NT2/D1 (cell line): Measurements from ENCODE around the gene UCP2.

ENCODE experiments used
- DNase-seq: peaks from one replicate; pipeline ENCODE4 v3.0.0-alpha.2; 2011; ENCODE audit warnings: low read depth, low spot score
- H3K27me3 ChIP-seq: 2 replicates; pipeline ENCODE4 v1.6.0; 2011; ENCODE audit warnings: mild to moderate bottlenecking; ENCODE audit not compliant: insufficient read length, insufficient read depth
- H3K36me3 ChIP-seq: 2 replicates; pipeline ENCODE4 v1.6.1; 2011; ENCODE audit warnings: mild to moderate bottlenecking, low read length, mixed read lengths; ENCODE audit not compliant: insufficient read depth, insufficient read length
- H3K4me1 ChIP-seq: 2 replicates; pipeline ENCODE4 v1.5.1; 2011; ENCODE audit not compliant: insufficient read depth, insufficient read length
- H3K4me3 ChIP-seq: 2 replicates; pipeline ENCODE4 v1.5.1; 2011; ENCODE audit warnings: low read depth; ENCODE audit not compliant: insufficient read length
- H3K9ac ChIP-seq: 2 replicates; pipeline ENCODE4 v1.6.0; 2011; ENCODE audit warnings: low read depth; ENCODE audit not compliant: insufficient read length
- H3K9me3 ChIP-seq: 2 replicates; pipeline ENCODE4 v1.5.1; 2011; ENCODE audit warnings: mild to moderate bottlenecking, low read length; ENCODE audit not compliant: insufficient read depth
- SUZ12 ChIP-seq: IDR thresholded peaks from 2 replicates; pipeline ENCODE4 v1.6.1; 2011; ENCODE audit not compliant: insufficient read length, insufficient read depth; ENCODE audit errors: extremely low read depth
- YY1 ChIP-seq: IDR thresholded peaks from 2 replicates; pipeline ENCODE4 v1.6.1; 2011; ENCODE audit not compliant: insufficient read length, insufficient read depth
- ZNF274 ChIP-seq: IDR thresholded peaks from 2 replicates; pipeline ENCODE4 v1.6.1; 2011; ENCODE audit warnings: mild to moderate bottlenecking, low read depth, low read length

UCP2 gene

GRCh38 chr11:73929388-73929787 is 53.3 kb downstream of the UCP2 start:
- Histone ChIP-seq H3K27me3 (no peaks in the 10 kb centered on the region), H3K36me3 (peaks cover 27% of the 10 kb centered on the region), H3K9me3 (no peaks in the 10 kb centered on the region), H3K4me1 (no peaks in the 10 kb centered on the region), H3K4me3 (no peak overlapping the region), H3K9ac (no peak overlapping the region)
- TF ChIP-seq YY1, result no peak
- no peak for TF ChIP-seq ZNF274
- no peak for TF ChIP-seq SUZ12
- DNase-seq, result no peak
